ENCODE results near the gene TAF1A. TPM values are rescaled to one million over a fixed set of nuclear protein-coding genes. Genes with fewer than 3 reads are reported as not detected.

The TAF1A gene
- total RNA-seq, 1 donor from 2014 or later = 2.5 TPM

DNA sequence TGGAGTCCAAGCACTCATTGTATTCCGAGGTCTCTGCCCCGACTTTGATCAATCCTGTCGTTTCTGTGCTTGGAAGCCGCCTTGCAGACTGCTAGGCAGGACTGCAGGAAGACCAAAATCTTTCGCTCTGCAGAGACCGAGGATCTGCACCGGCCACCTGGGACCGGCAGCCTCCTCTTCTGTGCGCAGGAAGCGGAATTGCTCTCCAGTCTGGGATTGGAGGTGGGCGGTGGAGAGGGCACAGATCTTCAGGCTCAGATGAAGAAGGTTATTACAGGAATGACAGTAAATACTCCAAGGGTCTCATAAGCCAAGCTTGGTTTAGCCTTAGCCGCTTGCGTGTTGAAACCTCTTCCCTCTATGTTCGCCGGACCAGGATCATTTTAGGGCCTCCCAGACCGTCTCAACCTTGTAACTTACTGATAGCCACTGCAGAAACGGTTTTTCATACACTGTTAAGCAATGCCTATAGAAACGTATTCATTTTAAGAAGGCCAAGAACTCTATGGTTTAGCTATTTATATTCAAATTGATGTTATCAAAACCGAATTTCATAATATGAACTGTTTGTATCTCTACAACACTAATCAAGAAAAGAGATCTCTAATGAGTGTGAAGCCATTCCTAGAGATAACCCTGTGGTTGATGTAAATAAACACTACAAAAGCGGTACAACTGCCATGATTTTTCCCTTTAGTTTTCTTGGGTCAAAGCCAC, 29.3 kb upstream of the TAF1A start:
- H3K4me3 ChIP-seq = peak overlapping the region; percentile 97
- peaks cover 4% of the 10 kb centered on the region for H3K27me3 ChIP-seq (ENCODE audit: low read depth)
- peak; percentile 18 for DNase-seq
- H3K36me3 ChIP-seq = peaks cover 21% of the 10 kb centered on the region
- peaks cover 33% of the 10 kb centered on the region for H3K4me1 ChIP-seq
- H3K9me3 ChIP-seq (replicated peaks) = no peaks in the 10 kb centered on the region
- TF ChIP-seq, protein P1, sequence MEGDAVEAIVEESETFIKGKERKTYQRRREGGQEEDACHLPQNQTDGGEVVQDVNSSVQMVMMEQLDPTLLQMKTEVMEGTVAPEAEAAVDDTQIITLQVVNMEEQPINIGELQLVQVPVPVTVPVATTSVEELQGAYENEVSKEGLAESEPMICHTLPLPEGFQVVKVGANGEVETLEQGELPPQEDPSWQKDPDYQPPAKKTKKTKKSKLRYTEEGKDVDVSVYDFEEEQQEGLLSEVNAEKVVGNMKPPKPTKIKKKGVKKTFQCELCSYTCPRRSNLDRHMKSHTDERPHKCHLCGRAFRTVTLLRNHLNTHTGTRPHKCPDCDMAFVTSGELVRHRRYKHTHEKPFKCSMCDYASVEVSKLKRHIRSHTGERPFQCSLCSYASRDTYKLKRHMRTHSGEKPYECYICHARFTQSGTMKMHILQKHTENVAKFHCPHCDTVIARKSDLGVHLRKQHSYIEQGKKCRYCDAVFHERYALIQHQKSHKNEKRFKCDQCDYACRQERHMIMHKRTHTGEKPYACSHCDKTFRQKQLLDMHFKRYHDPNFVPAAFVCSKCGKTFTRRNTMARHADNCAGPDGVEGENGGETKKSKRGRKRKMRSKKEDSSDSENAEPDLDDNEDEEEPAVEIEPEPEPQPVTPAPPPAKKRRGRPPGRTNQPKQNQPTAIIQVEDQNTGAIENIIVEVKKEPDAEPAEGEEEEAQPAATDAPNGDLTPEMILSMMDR (IDR thresholded peaks at IDR 0.05; ENCODE audit: borderline replicate concordance) = no peak
- intact Hi-C loops (cut with micrococcal nuclease) = no loop called here
- H3K27ac ChIP-seq (replicated peaks) = peak overlapping the region; percentile 84

DNA sequence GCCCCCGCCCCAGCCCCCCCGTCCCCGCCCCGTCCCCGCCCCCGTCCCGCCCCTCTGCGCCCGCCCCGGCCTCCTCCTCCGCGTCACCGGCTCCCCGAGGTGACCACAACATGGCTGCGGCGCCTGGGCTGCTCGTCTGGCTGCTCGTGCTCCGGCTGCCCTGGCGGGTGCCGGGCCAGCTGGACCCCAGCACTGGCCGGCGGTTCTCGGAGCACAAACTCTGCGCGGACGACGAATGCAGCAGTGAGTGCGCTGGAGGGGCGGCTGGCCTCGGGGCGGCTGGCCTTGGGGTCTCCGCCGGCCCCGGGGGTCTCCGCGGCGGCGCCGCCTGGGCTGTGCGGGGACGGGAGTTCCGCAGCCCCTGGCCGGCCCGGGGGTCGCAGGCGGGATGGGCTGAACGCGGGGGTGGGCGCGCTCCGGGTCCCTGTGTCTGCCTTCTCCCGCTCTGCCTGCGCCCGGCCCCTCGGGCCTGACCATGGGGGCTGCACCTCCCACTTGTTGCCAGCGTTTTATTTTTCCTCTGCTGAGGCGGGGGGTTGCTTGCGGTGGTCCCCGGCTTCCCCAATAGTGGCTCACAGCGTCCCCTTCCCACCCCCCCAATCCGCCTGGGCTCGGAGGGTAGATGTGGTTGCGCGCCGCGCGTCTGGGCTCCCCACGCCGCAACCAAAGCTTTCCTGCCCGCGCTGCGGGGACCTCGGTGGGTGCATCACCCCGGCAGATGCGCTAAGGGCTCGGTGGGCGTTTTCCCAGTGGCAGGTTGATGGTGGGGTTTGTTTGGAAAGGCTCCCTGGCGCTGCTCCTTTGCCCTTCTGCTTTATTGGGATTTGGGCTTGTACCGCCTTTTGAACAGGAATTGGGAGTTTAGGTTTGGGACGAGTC, 28.5 kb upstream of the TAF1A start, which contains the start of gene MIA3:
Gene MIA3, plus strand, starts transcription at position 97 of the 879 bp plus-strand sequence. Its CDS starts 14 bp downstream, at position 111.
- Histone ChIP-seq H3K27me3 (ENCODE audit: low read depth) (peaks cover 4% of the 10 kb centered on the region), H3K27ac (replicated peaks) (peak within 1 kb of the TSS; percentile 84), H3K4me1 (peaks cover 26% of the 10 kb centered on the region), H3K9me3 (replicated peaks) (no peaks in the 10 kb centered on the region), H3K4me3 (peak within 1 kb of the TSS; percentile 97), H3K36me3 (peaks cover 16% of the 10 kb centered on the region)
- intact Hi-C loops (cut with micrococcal nuclease) = no loop called here
- peak; percentile 15 for DNase-seq
- TF ChIP-seq, protein P1 (IDR thresholded peaks at IDR 0.05; ENCODE audit: borderline replicate concordance) = no peak

DNA sequence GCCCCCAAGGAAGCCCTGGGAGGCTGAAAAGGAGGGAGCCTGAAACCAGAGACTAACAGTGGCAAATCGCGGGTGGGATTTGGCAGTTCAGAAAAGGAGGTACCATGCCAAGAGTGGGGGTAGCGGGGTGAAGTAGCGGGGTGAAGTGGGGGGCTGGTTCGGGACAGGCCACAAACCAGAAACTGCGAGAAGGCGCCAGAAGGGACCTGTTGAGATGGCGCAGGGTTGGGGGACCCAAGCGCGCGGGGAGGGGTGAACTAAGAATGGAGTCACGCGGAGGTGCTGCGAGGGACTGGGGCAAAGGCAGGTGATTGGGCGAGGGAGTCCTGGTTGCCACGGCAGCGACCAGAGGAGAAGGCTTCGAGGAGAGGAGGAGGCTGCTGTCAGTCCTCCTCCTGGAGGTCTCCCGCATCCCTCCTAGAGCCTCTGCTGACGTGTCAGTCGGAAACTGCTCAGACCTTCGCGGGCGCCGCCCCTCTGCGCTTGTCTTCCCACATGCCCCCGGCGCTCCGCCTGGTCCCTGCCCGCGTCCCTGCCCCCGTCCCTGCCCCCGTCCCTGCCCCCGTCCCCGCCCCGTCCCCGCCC, 27.7 kb upstream of the TAF1A start:
- Histone ChIP-seq H3K4me3 (peak overlapping the region; percentile 97), H3K36me3 (peaks cover 8% of the 10 kb centered on the region), H3K4me1 (peaks cover 22% of the 10 kb centered on the region), H3K27ac (replicated peaks) (peak overlapping the region; percentile 66), H3K9me3 (replicated peaks) (no peaks in the 10 kb centered on the region), H3K27me3 (ENCODE audit: low read depth) (peaks cover 4% of the 10 kb centered on the region)
- peak; percentile 94 for DNase-seq
- TF ChIP-seq, protein P1 (IDR thresholded peaks at IDR 0.05; ENCODE audit: borderline replicate concordance) = no peak
- intact Hi-C loops (cut with micrococcal nuclease) = no loop called here

DNA sequence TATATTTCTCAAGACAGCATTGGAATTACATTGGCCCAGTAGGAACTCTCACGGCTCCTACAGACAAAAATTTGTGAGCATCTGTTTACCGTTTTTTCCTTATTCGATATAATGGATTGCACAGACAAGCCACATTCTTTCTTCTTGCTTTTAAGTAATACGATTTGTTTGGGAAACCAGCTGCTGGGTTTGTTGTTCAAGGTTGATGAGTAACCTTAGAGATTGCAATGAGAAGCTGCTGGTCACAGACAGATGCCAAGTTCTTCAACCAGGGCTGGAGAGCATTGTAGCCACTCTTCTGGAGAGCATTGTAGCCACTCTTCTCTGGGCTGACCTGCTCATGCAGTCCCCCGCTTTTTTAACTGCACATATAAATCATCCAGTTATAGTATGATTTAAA, 26.8 kb upstream of the TAF1A start:
- Histone ChIP-seq H3K9me3 (replicated peaks) (no peaks in the 10 kb centered on the region), H3K4me3 (no peak overlapping the region), H3K27ac (replicated peaks) (no peak overlapping the region), H3K36me3 (peaks cover under 1% of the 10 kb centered on the region), H3K27me3 (ENCODE audit: low read depth) (peaks cover 4% of the 10 kb centered on the region), H3K4me1 (peaks cover 22% of the 10 kb centered on the region)
- TF ChIP-seq, protein P1 (IDR thresholded peaks at IDR 0.05; ENCODE audit: borderline replicate concordance) = no peak
- no peak for DNase-seq
- intact Hi-C loops (cut with micrococcal nuclease) = no loop called here

DNA sequence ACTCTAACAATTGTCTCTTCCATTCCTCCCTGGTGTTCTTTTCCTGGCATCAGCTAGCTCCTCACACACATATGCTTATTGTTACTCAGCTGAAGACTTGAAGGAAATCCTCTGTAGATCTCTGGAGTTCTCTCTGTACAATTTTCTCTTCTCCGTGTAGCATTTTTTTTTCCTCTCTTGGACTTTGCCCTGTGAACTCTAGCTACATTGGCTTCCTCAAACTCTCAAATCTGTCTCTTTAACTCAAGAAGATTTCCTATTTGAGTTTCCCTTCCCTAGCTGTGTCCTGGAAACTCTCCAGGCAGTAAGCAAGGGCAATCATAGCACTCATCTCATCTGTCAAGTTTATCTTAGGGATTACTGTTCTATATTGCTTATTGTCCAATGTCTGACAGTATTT, 23.9 kb upstream of the TAF1A start:
- H3K27me3 ChIP-seq (ENCODE audit: low read depth) = peaks cover 4% of the 10 kb centered on the region
- H3K4me3 ChIP-seq = no peak overlapping the region
- no peak overlapping the region for H3K27ac ChIP-seq (replicated peaks)
- H3K36me3 ChIP-seq = no peaks in the 10 kb centered on the region
- H3K4me1 ChIP-seq = peaks cover 12% of the 10 kb centered on the region
- DNase-seq = no peak
- no peaks in the 10 kb centered on the region for H3K9me3 ChIP-seq (replicated peaks)
- intact Hi-C loops (cut with micrococcal nuclease) = no loop called here
- TF ChIP-seq, protein P1 (IDR thresholded peaks at IDR 0.05; ENCODE audit: borderline replicate concordance) = no peak
